ENCODE results near the gene UQCR11. TPM values are rescaled to one million over a fixed set of nuclear protein-coding genes. Genes with fewer than 3 reads are reported as not detected.

Gene UQCR11
- total RNA-seq, result 72.1 and 122 TPM in 2 replicates

GRCh38 chr19:1605236-1606137, at the start of gene UQCR11:
TSS of gene UQCR11 (minus strand) at chr19:1605462. CDS start at chr19:1605409, 53 bp downstream.

GRCh38 chr19:1652471-1653299, 47.4 kb upstream of the UQCR11 start, which contains the start of gene TCF3:
TSS of gene TCF3 (minus strand) at chr19:1652615. CDS start at chr19:1650248, 2,367 bp downstream.

DNA sequence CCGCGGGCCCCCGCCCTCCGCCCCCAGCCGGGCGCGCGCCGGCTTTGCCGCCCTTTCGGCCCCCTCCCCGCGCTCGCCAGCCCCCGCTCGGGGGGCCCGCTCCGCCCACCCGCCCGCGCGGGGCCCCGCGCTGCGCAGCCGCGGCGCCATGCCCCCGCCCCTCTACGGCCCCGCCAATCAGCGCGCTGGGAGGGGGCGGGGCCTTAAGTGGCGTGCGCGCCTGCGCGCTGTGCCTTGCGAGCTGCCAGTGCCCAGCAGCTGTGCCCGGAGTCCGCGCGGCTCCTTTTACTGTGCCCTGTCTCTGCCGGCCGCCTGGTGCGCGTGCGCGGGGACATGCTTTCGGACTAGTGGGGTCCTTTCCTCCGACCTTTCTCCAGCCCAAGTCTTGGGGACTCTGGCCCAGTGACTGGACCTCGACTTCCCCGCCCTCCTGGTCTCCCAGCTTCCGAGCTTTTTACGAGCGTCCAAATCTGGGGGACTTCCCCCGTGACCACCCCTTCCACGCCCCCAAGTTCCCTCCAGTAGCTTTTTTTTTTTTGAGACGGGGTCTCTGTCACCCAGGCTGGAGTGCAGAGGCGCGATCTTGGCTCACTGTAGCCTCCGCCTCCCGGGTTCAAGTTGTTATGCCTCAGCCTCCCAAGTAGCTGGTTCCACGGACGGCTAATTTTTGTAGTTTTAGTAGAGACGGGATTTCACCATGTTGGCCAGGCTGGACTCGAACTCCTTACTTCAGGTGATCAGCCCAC, 12.3 kb downstream of the UQCR11 start, which contains the start of gene MBD3:
Gene MBD3, minus strand, starts transcription at position 111 of the 746 bp plus-strand sequence. CDS start 234 bp downstream, outside the sequence.

GRCh38 chr19:1568320-1569019, 36.8 kb downstream of the UQCR11 start, which contains the start of gene MEX3D:
TSS of gene MEX3D (minus strand) at chr19:1568325. CDS start at chr19:1568058, 267 bp downstream.

Other genes starting within 250 kb of the UQCR11 start
- gene NDUFS7, start 221.6 kb downstream of the UQCR11 start, total RNA-seq, result 51.2 and 51.9 TPM in 2 replicates
- gene GAMT, start 203.9 kb downstream of the UQCR11 start, total RNA-seq, result 34.0 and 36.7 TPM in 2 replicates
- 45.9 and 53.8 TPM in 2 replicates for gene DAZAP1, start 197.9 kb downstream of the UQCR11 start, total RNA-seq
- 434 and 444 TPM in 2 replicates for gene RPS15, start 167.1 kb downstream of the UQCR11 start, total RNA-seq
- gene APC2, start 155.3 kb downstream of the UQCR11 start, total RNA-seq, result 0.13 and 0.19 TPM in 2 replicates
- gene C19orf25, start 126.2 kb downstream of the UQCR11 start, total RNA-seq, result 21.8 and 21.9 TPM in 2 replicates
- gene PCSK4, start 115.1 kb downstream of the UQCR11 start, total RNA-seq, result 0.53 and 1.1 TPM in 2 replicates
- 0.92 and 1.8 TPM in 2 replicates for gene REEP6, start 114.3 kb downstream of the UQCR11 start, total RNA-seq
- gene ADAMTSL5, start 92.4 kb downstream of the UQCR11 start, total RNA-seq, result 3.0 and 3.7 TPM in 2 replicates
- not detected in 2 replicates for gene PLK5, start 81.4 kb downstream of the UQCR11 start, total RNA-seq
- gene MEX3D, start 37.1 kb downstream of the UQCR11 start, total RNA-seq, result 23.3 and 28.5 TPM in 2 replicates
- gene MBD3, start 12.6 kb downstream of the UQCR11 start, total RNA-seq, result 70.9 and 85.6 TPM in 2 replicates
- 34.3 and 41.2 TPM in 2 replicates for gene TCF3, start 47.2 kb upstream of the UQCR11 start, total RNA-seq
- not detected in 2 replicates for gene ONECUT3, start 148.0 kb upstream of the UQCR11 start, total RNA-seq
- 1.6 and 2.7 TPM in 2 replicates for gene ATP8B3, start 206.8 kb upstream of the UQCR11 start, total RNA-seq
- 4.6 and 6.7 TPM in 2 replicates for gene REXO1, start 243.0 kb upstream of the UQCR11 start, total RNA-seq

Data from aortic smooth muscle cell (primary cell).